Measurements from ENCODE around the gene ADIPOR2. TPM values are rescaled to one million over a fixed set of nuclear protein-coding genes. Genes with fewer than 3 reads are reported as not detected.
"Not testable (repeated sequence)": the region's sequence is repeated elsewhere in the genome, so short reads cannot be mapped to it uniquely, and the experiment has no call there.

ADIPOR2 gene
- total and polyA plus RNA-seq, 3 donors from 2014 or later: 70.6 to 78.3 (median 75.1) TPM

GRCh38 chr12:1692895-1693610 lies 2.2 kb downstream of the ADIPOR2 start:
- Histone ChIP-seq H3K27me3 (no peaks in the 10 kb centered on the region), H3K27ac (no peak overlapping the region), H3K4me1 (peaks cover 19% of the 10 kb centered on the region), H3K4me3 (peak overlapping the region in 1 of 2 donors; percentile 95), H3K36me3 (ENCODE audit: low read depth, missing control alignments) (no peaks in the 10 kb centered on the region), H3K9me3 (no peaks in the 10 kb centered on the region)
- intact Hi-C loops (cut with DNase I; ENCODE audit: low total_unique reads): no loop called here
- no peak for DNase-seq
- TF ChIP-seq POLR2A (IDR thresholded peaks at IDR 0.05): no peak
- TF ChIP-seq CTCF (IDR thresholded peaks at IDR 0.05): no peak
- WGBS, 2 donors: 64 to 69% methylated on average over 15 of the region's 15 CpGs

DNA sequence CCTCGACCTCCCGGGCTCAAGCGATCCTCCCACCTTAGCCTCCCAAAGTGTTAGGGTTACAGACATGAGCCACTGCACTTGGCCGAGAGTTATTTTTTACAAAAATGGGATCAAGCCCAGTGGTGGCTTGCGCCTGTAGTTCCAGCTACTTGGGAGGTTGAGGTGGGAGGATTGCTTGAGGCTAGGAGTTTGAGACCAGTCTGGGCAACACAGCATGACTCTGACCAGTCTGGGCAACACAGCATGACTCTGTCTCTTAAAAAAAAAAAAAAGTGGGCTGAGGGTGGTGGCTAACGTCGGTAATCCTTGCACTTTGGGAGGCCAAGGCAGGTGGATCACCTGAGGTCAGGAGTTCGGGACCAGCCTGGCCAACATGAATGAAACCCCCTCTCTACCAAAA lies 4.2 kb downstream of the ADIPOR2 start:
- intact Hi-C loops (cut with DNase I; ENCODE audit: low total_unique reads); H3K27me3 ChIP-seq; H3K36me3 ChIP-seq (ENCODE audit: low read depth, missing control alignments); DNase-seq; H3K27ac ChIP-seq; H3K4me3 ChIP-seq; H3K9me3 ChIP-seq: not testable (repeated sequence)
- 87 to 94% methylated on average over 8 of the region's 8 CpGs for WGBS, 2 donors
- peaks cover 17% of the 10 kb centered on the region for H3K4me1 ChIP-seq

DNA sequence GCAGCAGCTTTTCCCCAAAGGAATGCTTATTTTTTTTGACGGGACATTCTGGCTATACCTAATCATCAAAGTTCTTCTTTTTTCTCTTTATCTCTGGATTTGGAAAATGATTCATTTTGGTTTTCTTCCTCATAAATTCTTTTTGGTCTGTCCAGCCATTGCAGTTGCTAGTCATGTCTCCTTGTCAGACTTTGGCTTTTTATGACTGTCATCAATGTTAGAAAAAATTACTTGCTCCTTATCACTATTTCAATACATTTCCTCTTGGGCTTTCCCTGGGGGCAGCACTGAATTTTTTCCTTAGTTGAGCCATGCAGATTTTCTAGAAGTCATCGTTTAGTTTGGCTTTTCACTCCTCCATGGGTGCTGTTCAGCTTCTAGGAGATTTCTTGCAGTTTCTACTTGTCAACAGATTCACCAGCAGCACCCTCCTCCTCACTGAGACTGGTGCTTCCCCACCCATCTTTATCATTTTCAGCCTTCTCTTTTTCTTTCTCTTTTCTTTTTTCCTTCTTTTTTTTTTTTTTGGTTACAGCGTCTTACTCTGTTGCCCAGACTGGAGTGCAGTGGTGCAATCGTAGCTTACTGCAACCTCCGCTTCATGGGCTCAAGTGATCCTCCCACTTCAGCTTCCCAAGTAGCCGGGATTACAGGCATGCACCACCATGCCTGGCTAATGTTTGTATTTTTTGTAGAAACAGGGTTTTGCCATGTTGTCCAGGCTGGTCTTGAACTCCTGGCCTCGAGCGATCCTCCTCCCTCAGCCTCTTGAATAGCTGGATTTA lies 5.2 kb downstream of the ADIPOR2 start:
- Histone ChIP-seq H3K4me3 (no peak overlapping the region), H3K9me3 (no peaks in the 10 kb centered on the region), H3K27me3 (no peaks in the 10 kb centered on the region), H3K36me3 (ENCODE audit: low read depth, missing control alignments) (no peaks in the 10 kb centered on the region), H3K27ac (peak overlapping the region in 1 of 2 donors; percentile 36), H3K4me1 (peaks cover 13% of the 10 kb centered on the region)
- WGBS, 2 donors: 64% methylated on average over 8 of the region's 8 CpGs
- no peak for TF ChIP-seq POLR2A (IDR thresholded peaks at IDR 0.05)
- TF ChIP-seq CTCF (IDR thresholded peaks at IDR 0.05): no peak
- no peak for DNase-seq
- intact Hi-C loops (cut with DNase I; ENCODE audit: low total_unique reads): no loop called here

- no peak for TF ChIP-seq CTCF (IDR thresholded peaks at IDR 0.05)
- no peak for TF ChIP-seq POLR2A (IDR thresholded peaks at IDR 0.05)
- Histone ChIP-seq H3K36me3 (ENCODE audit: low read depth, missing control alignments) (no peaks in the 10 kb centered on the region), H3K27ac (peak overlapping the region in 1 of 2 donors; percentile 36), H3K9me3 (no peaks in the 10 kb centered on the region), H3K4me3 (no peak overlapping the region), H3K4me1 (peaks cover 13% of the 10 kb centered on the region), H3K27me3 (no peaks in the 10 kb centered on the region)
- intact Hi-C loops (cut with DNase I; ENCODE audit: low total_unique reads): no loop called here
- no peak for DNase-seq
These were observed 5.9 kb downstream of the ADIPOR2 start for GRCh38 chr12:1696800-1697199.

DNA sequence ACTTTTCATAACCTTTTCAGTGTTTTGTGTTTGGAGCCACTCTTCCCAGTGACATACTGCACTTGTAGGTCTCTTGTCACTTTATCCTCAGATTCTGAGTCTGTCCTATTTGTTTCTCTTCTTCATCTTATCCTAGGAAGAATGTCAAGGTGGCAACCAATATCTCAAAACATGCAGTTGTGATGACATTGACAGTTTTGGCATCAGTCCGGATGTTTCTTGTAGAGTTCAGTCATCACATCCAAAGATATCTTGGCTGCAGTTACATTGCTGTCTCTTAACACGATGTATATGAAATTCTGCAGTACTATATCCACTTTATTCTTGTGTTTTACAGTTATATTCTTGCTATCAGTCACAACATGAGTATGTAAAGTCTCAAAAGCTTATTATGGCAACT lies 6.4 kb downstream of the ADIPOR2 start:
- WGBS, 2 donors: 53 to 54% methylated on average over 2 of the region's 2 CpGs
- Histone ChIP-seq H3K4me1 (peaks cover 10% of the 10 kb centered on the region), H3K27me3 (no peaks in the 10 kb centered on the region), H3K36me3 (ENCODE audit: low read depth, missing control alignments) (no peaks in the 10 kb centered on the region), H3K4me3 (no peak overlapping the region), H3K27ac (peak overlapping the region in 1 of 2 donors; percentile 36), H3K9me3 (no peaks in the 10 kb centered on the region)
- no peak for TF ChIP-seq CTCF (IDR thresholded peaks at IDR 0.05)
- TF ChIP-seq POLR2A (IDR thresholded peaks at IDR 0.05): no peak
- intact Hi-C loops (cut with DNase I; ENCODE audit: low total_unique reads): no loop called here
- no peak for DNase-seq

All from testis (tissue), 3 donors.